WTC11 (cell line): ENCODE measurements around the gene CNOT6L. TPM values are rescaled to one million over a fixed set of nuclear protein-coding genes. Genes with fewer than 3 reads are reported as not detected.

Source experiments
- ATAC-seq: fragments of 200-7000 bp; cut with Tn5 transposase; 2 replicates; pipeline ENCODE4 v1.10.0; 2021; ENCODE audit warnings: mild to moderate bottlenecking, moderate library complexity
- CTCF ChIA-PET: fragments of 300-600 bp; sonication (Branson Sonifier 250); formaldehyde crosslinking; loops from one replicate; lab custom pipeline; 2021; ENCODE audit warnings: antibody characterized with exemption; lab: Charles Lee
- POLR2A ChIA-PET: fragments of 350-600 bp; sonication (Branson Sonifier 250); formaldehyde crosslinking; loops from one replicate; lab custom pipeline; 2021; ENCODE audit warnings: antibody characterized with exemption; lab: Charles Lee
- DNase-seq: peaks from one replicate; pipeline ENCODE4 v3.0.0; 2021; ENCODE audit warnings: low spot score
- H3K27ac Mint-ChIP-seq: 2 replicates; pipeline ENCODE4 v1.8.0; 2021; ENCODE audit warnings: mixed read lengths
- H3K27me3 Mint-ChIP-seq: 2 replicates; pipeline ENCODE4 v1.8.0; 2021; ENCODE audit warnings: low read depth, mild to moderate bottlenecking, moderate library complexity, mixed read lengths
- H3K36me3 Mint-ChIP-seq: 2 replicates; pipeline ENCODE4 v1.8.0; 2021; ENCODE audit warnings: mixed read lengths
- H3K4me1 Mint-ChIP-seq: 2 replicates; pipeline ENCODE4 v1.8.0; 2022; ENCODE audit warnings: mixed read lengths
- H3K4me3 Mint-ChIP-seq: 2 replicates; pipeline ENCODE4 v1.8.0; 2021; ENCODE audit warnings: mild to moderate bottlenecking, moderate library complexity, mixed read lengths
- H3K9me3 Mint-ChIP-seq: 2 replicates; pipeline ENCODE4 v1.8.0; 2021; ENCODE audit warnings: mixed read lengths
- CREB1 ChIP-seq: sonication (generic); formaldehyde crosslinking; IDR thresholded peaks from 2 replicates; pipeline ENCODE4 v1.8.0; 2023; ENCODE audit warnings: mild to moderate bottlenecking, missing genetic modification reagents
- FOXP1 ChIP-seq: sonication (generic); formaldehyde crosslinking; IDR thresholded peaks from 2 replicates; pipeline ENCODE4 v1.8.0; 2022; ENCODE audit warnings: missing genetic modification reagents, mild to moderate bottlenecking, moderate library complexity, borderline replicate concordance
- GABPB1 ChIP-seq: sonication (generic); formaldehyde crosslinking; IDR thresholded peaks from 2 replicates; pipeline ENCODE4 v1.8.1; 2023; ENCODE audit warnings: mild to moderate bottlenecking, missing genetic modification reagents
- NFE2L1 ChIP-seq: sonication (generic); formaldehyde crosslinking; IDR thresholded peaks from 2 replicates; pipeline ENCODE4 v1.8.1; 2023; ENCODE audit warnings: missing genetic modification reagents
- NFYB ChIP-seq: sonication (generic); formaldehyde crosslinking; conservative IDR thresholded peaks from 2 replicates; pipeline ENCODE4 v1.8.0; 2022; ENCODE audit warnings: low read depth, missing genetic modification reagents
- NR3C1 ChIP-seq: sonication (generic); formaldehyde crosslinking; conservative IDR thresholded peaks from 2 replicates; pipeline ENCODE4 v1.8.1; 2023; ENCODE audit warnings: low read depth, mild to moderate bottlenecking, missing genetic modification reagents
- SMAD4 ChIP-seq: sonication (generic); formaldehyde crosslinking; IDR thresholded peaks from 2 replicates; pipeline ENCODE4 v1.8.0; 2022; ENCODE audit warnings: mild to moderate bottlenecking, missing genetic modification reagents
- TP53 ChIP-seq: sonication (generic); formaldehyde crosslinking; IDR thresholded peaks from 2 replicates; pipeline ENCODE4 v1.8.1; 2023; ENCODE audit warnings: mild to moderate bottlenecking, missing genetic modification reagents
- ZNF396 ChIP-seq: fragments of 250-450 bp; sonication (Bioruptor Pico); IDR thresholded peaks from 2 replicates; pipeline ENCODE4 v1.8.0; 2021; ENCODE audit warnings: mild to moderate bottlenecking, moderate library complexity, borderline replicate concordance
- ZNF423 ChIP-seq: fragments of 250-450 bp; sonication (Bioruptor Pico); IDR thresholded peaks from 2 replicates; pipeline ENCODE4 v2.1.2; 2022; ENCODE audit warnings: mild to moderate bottlenecking, moderate library complexity
- total RNA-seq: library from RNA; stranded (reverse); gene quantifications from 3 replicates; pipeline ENCODE4 v1.2.3, GENCODE V29; 2021
- TF ChIP-seq, protein P1 (sequence below): sonication (generic); formaldehyde crosslinking; IDR thresholded peaks from 2 replicates; pipeline ENCODE4 v1.8.0; 2023; ENCODE audit warnings: missing genetic modification reagents, mild to moderate bottlenecking, borderline replicate concordance
- TF ChIP-seq, protein P2 (sequence below): sonication (generic); formaldehyde crosslinking; IDR thresholded peaks from 2 replicates; pipeline ENCODE4 v1.8.0; 2022; ENCODE audit warnings: mild to moderate bottlenecking, missing genetic modification reagents
- TF ChIP-seq, protein P3 (sequence below): fragments of 250-450 bp; sonication (Bioruptor Pico); conservative IDR thresholded peaks from 2 replicates; pipeline ENCODE4 v1.9.0; 2021; ENCODE audit warnings: mild to moderate bottlenecking
- TF ChIP-seq, protein P4 (sequence below): sonication (generic); formaldehyde crosslinking; IDR thresholded peaks from 2 replicates; pipeline ENCODE4 v1.8.1; 2022; ENCODE audit warnings: low read depth, missing genetic modification reagents, borderline replicate concordance
- TF ChIP-seq, protein P5 (sequence below): sonication (generic); formaldehyde crosslinking; IDR thresholded peaks from 2 replicates; pipeline ENCODE4 v1.8.1; 2022; ENCODE audit warnings: missing genetic modification reagents, borderline replicate concordance

CNOT6L gene
- total RNA-seq, 1 experiment from 2014 or later, result 21.6 TPM

DNA sequence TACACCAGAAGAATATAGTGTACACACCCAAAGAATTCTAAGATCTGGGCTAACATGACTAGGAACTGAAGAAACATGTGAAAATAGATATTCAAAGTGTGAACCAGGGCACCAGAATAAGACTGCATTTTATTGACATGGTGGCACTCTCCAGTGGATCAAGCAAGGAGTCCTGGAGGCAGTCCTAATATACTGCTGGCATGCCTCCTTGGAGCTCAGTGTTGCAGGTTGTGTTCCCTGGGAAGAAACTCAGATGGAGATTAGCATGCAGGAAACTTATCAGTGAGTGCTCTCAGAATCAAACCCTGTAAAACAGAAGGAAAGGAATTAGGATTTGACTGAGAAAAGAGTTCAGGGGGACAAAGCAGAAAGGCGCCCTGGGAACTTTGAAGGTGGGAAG lies 108.5 kb downstream of the CNOT6L start (continued):
- TF ChIP-seq, protein P1, sequence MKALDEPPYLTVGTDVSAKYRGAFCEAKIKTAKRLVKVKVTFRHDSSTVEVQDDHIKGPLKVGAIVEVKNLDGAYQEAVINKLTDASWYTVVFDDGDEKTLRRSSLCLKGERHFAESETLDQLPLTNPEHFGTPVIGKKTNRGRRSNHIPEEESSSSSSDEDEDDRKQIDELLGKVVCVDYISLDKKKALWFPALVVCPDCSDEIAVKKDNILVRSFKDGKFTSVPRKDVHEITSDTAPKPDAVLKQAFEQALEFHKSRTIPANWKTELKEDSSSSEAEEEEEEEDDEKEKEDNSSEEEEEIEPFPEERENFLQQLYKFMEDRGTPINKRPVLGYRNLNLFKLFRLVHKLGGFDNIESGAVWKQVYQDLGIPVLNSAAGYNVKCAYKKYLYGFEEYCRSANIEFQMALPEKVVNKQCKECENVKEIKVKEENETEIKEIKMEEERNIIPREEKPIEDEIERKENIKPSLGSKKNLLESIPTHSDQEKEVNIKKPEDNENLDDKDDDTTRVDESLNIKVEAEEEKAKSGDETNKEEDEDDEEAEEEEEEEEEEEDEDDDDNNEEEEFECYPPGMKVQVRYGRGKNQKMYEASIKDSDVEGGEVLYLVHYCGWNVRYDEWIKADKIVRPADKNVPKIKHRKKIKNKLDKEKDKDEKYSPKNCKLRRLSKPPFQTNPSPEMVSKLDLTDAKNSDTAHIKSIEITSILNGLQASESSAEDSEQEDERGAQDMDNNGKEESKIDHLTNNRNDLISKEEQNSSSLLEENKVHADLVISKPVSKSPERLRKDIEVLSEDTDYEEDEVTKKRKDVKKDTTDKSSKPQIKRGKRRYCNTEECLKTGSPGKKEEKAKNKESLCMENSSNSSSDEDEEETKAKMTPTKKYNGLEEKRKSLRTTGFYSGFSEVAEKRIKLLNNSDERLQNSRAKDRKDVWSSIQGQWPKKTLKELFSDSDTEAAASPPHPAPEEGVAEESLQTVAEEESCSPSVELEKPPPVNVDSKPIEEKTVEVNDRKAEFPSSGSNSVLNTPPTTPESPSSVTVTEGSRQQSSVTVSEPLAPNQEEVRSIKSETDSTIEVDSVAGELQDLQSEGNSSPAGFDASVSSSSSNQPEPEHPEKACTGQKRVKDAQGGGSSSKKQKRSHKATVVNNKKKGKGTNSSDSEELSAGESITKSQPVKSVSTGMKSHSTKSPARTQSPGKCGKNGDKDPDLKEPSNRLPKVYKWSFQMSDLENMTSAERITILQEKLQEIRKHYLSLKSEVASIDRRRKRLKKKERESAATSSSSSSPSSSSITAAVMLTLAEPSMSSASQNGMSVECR (CRISPR knock-in tag), result no peak
- TF ChIP-seq ZNF396 (CRISPR knock-in tag), result no peak
- no peak for TF ChIP-seq FOXP1 (CRISPR knock-in tag)
- TF ChIP-seq, protein P2, sequence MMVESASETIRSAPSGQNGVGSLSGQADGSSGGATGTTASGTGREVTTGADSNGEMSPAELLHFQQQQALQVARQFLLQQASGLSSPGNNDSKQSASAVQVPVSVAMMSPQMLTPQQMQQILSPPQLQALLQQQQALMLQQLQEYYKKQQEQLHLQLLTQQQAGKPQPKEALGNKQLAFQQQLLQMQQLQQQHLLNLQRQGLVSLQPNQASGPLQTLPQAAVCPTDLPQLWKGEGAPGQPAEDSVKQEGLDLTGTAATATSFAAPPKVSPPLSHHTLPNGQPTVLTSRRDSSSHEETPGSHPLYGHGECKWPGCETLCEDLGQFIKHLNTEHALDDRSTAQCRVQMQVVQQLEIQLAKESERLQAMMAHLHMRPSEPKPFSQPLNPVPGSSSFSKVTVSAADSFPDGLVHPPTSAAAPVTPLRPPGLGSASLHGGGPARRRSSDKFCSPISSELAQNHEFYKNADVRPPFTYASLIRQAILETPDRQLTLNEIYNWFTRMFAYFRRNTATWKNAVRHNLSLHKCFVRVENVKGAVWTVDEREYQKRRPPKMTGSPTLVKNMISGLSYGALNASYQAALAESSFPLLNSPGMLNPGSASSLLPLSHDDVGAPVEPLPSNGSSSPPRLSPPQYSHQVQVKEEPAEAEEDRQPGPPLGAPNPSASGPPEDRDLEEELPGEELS (CRISPR knock-in tag), result no peak
- no peak for TF ChIP-seq NFE2L1
- no peak for TF ChIP-seq SMAD4 (CRISPR knock-in tag)
- TF ChIP-seq, protein P3, sequence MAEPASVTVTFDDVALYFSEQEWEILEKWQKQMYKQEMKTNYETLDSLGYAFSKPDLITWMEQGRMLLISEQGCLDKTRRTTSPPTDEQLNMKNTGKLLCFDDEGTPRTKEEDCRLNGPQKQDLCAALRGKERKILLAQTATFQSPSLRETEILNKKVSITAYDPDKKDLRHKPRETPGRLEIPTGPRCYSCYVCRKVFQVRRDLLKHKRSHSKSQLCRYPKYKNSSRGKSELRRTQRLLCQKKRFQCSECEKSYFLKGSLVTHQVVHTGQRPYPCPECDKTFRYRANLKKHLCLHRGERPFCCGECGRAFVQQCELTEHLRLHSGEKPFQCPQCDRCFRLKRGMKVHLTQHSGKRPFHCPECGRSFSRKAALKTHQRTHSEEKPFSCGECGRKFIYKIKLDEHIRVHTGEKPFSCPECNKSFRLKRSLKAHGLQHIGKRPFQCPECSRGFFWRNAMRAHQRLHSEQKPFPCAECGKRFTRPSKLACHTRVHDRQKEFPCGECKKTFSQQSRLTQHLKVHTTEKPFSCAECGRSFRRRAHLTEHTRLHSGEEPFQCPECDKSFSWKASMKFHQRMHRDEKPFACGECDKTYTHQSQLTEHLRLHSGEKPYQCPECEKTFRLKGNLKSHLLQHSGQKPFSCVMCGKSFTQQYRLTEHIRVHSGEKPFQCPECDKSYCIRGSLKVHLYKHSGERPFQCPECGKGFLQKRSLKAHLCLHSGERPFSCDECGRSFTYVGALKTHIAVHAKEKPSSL (CRISPR knock-in tag), result no peak
- TF ChIP-seq, protein P4, sequence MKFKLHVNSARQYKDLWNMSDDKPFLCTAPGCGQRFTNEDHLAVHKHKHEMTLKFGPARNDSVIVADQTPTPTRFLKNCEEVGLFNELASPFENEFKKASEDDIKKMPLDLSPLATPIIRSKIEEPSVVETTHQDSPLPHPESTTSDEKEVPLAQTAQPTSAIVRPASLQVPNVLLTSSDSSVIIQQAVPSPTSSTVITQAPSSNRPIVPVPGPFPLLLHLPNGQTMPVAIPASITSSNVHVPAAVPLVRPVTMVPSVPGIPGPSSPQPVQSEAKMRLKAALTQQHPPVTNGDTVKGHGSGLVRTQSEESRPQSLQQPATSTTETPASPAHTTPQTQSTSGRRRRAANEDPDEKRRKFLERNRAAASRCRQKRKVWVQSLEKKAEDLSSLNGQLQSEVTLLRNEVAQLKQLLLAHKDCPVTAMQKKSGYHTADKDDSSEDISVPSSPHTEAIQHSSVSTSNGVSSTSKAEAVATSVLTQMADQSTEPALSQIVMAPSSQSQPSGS, result no peak
- no peak for TF ChIP-seq ZNF423 (CRISPR knock-in tag)
- no peak for TF ChIP-seq NFYB (CRISPR knock-in tag)

DNA sequence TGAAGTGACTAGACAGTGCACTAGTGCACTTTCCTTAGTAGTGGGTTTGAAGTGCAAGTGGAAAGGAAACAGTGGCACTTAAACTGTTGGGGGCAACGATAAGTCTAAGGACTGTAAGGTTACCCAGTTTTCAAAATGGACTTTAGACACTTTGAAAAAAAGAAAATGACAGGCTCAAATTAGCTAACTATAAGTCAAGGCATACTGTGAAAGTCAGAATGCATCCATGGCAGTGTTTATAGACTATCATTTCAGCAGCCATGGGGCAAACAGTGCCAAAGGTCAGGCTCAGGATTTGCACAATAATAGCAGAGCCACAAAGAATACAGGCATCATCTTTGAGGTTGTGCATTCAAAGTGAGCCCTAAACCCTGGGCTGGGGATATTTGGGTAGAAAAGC lies 109.1 kb downstream of the CNOT6L start:
- ChIA-PET CTCF (interaction anchor here (1.2 kb wide), 1 partner anchor 11 kb away, joined by 4 read pairs; no protein-coding TSS in a partner anchor), POLR2A (no interaction called here)
- ATAC-seq, result no peak
- Mint-ChIP-seq H3K36me3 (no peaks in the 10 kb centered on the region), H3K4me1 (peaks cover 14% of the 10 kb centered on the region), H3K4me3 (no peak overlapping the region), H3K27ac (no peak overlapping the region), H3K27me3 (no peaks in the 10 kb centered on the region), H3K9me3 (no peaks in the 10 kb centered on the region)
- DNase-seq, result no peak
- TF ChIP-seq, protein P5, sequence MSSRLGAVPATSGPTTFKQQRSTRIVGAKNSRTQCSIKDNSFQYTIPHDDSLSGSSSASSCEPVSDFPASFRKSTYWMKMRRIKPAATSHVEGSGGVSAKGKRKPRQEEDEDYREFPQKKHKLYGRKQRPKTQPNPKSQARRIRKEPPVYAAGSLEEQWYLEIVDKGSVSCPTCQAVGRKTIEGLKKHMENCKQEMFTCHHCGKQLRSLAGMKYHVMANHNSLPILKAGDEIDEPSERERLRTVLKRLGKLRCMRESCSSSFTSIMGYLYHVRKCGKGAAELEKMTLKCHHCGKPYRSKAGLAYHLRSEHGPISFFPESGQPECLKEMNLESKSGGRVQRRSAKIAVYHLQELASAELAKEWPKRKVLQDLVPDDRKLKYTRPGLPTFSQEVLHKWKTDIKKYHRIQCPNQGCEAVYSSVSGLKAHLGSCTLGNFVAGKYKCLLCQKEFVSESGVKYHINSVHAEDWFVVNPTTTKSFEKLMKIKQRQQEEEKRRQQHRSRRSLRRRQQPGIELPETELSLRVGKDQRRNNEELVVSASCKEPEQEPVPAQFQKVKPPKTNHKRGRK (CRISPR knock-in tag), result no peak
- no peak for TF ChIP-seq TP53 (CRISPR knock-in tag)
- TF ChIP-seq CREB1, result no peak
- no peak for TF ChIP-seq GABPB1
- TF ChIP-seq NR3C1 (CRISPR knock-in tag), result no peak
